Muscle of leg (tissue), 11 donors: ENCODE results near the gene MYO5A. TPM values are rescaled to one million over a fixed set of nuclear protein-coding genes. Genes with fewer than 3 reads are reported as not detected.
"Not testable (repeated sequence)": the region's sequence is repeated elsewhere in the genome, so short reads cannot be mapped to it uniquely, and the experiment has no call there.

Experiments
- DNase-seq: peaks from one replicate; pipeline ENCODE4 v3.0.0; 2013
- H3K27ac ChIP-seq: one replicate; pipeline ENCODE4 v1.5.1; 2013; ENCODE audit warnings: mild to moderate bottlenecking, low read length, control low read depth
- H3K27me3 ChIP-seq: one replicate; pipeline ENCODE4 v1.6.1; 2013; ENCODE audit warnings: low read length; ENCODE audit not compliant: control insufficient read depth, insufficient read depth
- H3K36me3 ChIP-seq: one replicate; pipeline ENCODE4 v1.6.1; 2013; ENCODE audit warnings: low read length; ENCODE audit not compliant: control insufficient read depth, insufficient read depth
- H3K4me1 ChIP-seq: one replicate; pipeline ENCODE4 v1.6.1; 2013; ENCODE audit warnings: low read length; ENCODE audit not compliant: control insufficient read depth, insufficient read depth
- H3K4me3 ChIP-seq: one replicate; pipeline ENCODE4 v1.5.1; 2013; ENCODE audit warnings: low read length, control low read depth
- H3K9me3 ChIP-seq: replicated peaks from 2 replicates; pipeline ENCODE4 v1.6.1; 2013; ENCODE audit warnings: low read depth, low read length; ENCODE audit not compliant: control insufficient read depth
- WGBS: methylation state at CpG from one replicate; pipeline ENCODE4 v1.1.5; 2013; ENCODE audit warnings: missing lambda C conversion rate; ENCODE audit not compliant: insufficient coverage; 5-methylcytosine and 5-hydroxymethylcytosine counted together
- polyA plus RNA-seq, 8 donors: library from polyadenylated mRNA; unstranded; fragments of 120-200 nt; gene quantifications; one replicate each; pipeline versions ENCODE4 v1.2.1 to v1.2.3, GENCODE V29; 2013; ENCODE audit warnings: inconsistent platforms in 1 of 8, low replicate concordance in 1 of 8; ENCODE audit not compliant: insufficient read length in 8 of 8, insufficient read depth in 1 of 8
- total RNA-seq: library from RNA; stranded (reverse); fragments of 120-200 nt; gene quantifications from one replicate; pipeline ENCODE4 v1.2.4, GENCODE V29; 2013

MYO5A gene
- total and polyA plus RNA-seq, 9 donors = 3.9 to 9.9 (median 6.9) TPM

DNA sequence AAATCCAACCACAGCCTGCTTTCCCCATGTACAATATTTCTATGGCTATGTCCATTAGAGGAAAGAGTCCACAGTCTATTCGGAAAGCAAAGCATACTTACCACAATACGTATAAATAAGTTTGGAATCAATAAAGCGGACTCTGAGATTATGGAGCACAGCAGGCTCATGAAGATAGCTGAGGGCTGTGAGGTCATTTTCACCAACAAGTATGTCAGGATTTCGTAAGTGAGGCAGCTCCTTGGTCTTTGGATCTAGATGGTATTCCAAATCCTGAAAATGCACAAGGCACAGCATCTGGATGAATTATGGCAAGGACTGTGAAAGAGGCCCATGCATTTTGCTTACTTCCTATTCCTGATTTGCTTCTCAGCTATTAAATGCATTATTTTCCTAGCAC is 100.4 kb downstream of the MYO5A start:
- no peaks in the 10 kb centered on the region for H3K9me3 ChIP-seq

DNA sequence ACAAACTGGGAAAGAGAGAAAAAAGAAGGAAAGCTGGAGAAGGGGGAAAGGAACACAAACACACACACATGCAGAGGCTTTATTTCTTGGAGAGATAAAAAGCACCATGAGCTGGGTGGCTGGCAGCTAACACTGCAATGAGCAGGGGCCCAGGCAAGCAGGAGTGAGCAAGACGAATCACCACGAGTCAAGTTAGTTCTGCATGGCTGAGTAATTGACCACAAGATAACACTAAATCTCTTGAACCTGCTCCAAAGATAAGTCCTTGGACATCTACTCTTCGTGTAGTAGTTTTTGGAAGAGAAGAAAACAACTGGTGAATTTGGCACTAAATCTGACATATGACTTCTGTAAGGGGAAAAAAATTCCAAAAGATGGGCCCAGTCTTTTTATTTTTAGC is 100.9 kb downstream of the MYO5A start:
- Histone ChIP-seq H3K4me3 (no peak overlapping the region), H3K36me3 (no peaks in the 10 kb centered on the region), H3K27me3 (no peaks in the 10 kb centered on the region), H3K9me3 (no peaks in the 10 kb centered on the region), H3K27ac (no peak overlapping the region), H3K4me1 (no peaks in the 10 kb centered on the region)
- WGBS = no CpG with 5 or more reads among the region's 3 CpGs
- peak; percentile 22 for DNase-seq

More for the DNA sequence above, 100.4 kb downstream of the MYO5A start:
- Histone ChIP-seq H3K4me3 (no peak overlapping the region), H3K27ac (no peak overlapping the region), H3K36me3 (no peaks in the 10 kb centered on the region), H3K4me1 (no peaks in the 10 kb centered on the region), H3K27me3 (no peaks in the 10 kb centered on the region)
- 66% methylated on average over 2 of the region's 4 CpGs for WGBS
- DNase-seq = no peak

DNA sequence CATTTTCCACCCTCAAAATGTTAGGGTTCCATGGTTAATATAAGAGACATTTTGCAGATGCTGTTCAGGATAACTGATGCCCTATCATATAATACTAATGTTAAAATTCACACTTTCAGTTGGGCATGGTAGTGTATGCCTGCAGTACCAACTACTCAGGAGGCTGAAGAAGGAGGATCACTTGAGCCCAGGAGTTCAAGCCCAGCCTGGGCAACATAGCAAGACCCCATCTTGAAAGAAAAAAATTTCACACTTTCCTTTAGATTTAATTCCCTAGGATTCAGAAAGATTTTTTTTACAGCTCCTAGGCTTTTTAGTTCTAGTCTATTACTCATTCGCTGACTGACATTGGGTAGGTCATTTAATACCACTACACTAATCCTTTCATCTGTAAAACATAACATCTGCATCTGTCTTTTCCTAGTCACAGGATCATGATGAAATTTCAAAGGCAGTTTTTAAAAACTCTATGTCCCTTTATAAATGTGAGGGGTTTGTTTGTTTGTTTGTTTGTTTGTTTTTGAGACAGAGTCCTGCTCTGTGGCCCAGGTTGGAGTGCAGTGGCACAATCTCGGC is 103.7 kb downstream of the MYO5A start:
- no peaks in the 10 kb centered on the region for H3K27me3 ChIP-seq
- no peaks in the 10 kb centered on the region for H3K4me1 ChIP-seq
- no peaks in the 10 kb centered on the region for H3K9me3 ChIP-seq
- H3K27ac ChIP-seq = no peak overlapping the region
- WGBS = 100% methylated on average over 1 of the region's 2 CpGs
- DNase-seq = no peak
- H3K4me3 ChIP-seq = no peak overlapping the region
- H3K36me3 ChIP-seq = no peaks in the 10 kb centered on the region

- DNase-seq = no peak
- Histone ChIP-seq H3K9me3 (no peaks in the 10 kb centered on the region), H3K27ac (no peak overlapping the region), H3K4me1 (no peaks in the 10 kb centered on the region), H3K4me3 (no peak overlapping the region), H3K36me3 (no peaks in the 10 kb centered on the region), H3K27me3 (no peaks in the 10 kb centered on the region)
- WGBS = no CpG with 5 or more reads among the region's 1 CpG
These were observed 104.8 kb downstream of the MYO5A start for GRCh38 chr15:52423852-52424251.

DNA sequence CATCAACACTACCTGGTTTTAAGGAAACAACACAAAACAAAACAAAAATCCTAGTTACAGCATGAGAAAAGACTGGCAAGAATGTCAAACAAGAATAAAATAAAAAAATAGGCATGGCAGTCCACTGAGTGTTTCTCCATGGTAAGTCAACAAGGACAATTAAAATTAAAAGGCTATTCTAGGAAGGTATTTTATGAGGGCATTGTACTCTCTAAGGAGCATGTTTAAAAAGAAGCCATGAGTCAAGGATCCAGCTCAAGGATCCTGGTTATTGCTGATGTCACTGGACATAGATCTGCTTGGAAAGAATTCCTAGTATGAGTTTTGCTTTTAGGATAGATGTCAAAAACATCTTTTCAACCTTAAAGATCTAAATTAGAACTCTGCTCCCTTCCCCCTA is 106.7 kb downstream of the MYO5A start:
- Histone ChIP-seq H3K4me1 (no peaks in the 10 kb centered on the region), H3K4me3 (no peak overlapping the region), H3K27ac (no peak overlapping the region), H3K27me3 (no peaks in the 10 kb centered on the region), H3K36me3 (no peaks in the 10 kb centered on the region), H3K9me3 (no peaks in the 10 kb centered on the region)
- DNase-seq = no peak

GRCh38 chr15:52421029-52421428 is 107.7 kb downstream of the MYO5A start:
- Histone ChIP-seq H3K4me3 (no peak overlapping the region), H3K4me1 (no peaks in the 10 kb centered on the region), H3K27ac (no peak overlapping the region), H3K27me3 (no peaks in the 10 kb centered on the region), H3K36me3 (no peaks in the 10 kb centered on the region), H3K9me3 (no peaks in the 10 kb centered on the region)
- no peak for DNase-seq
- WGBS = no CpG with 5 or more reads among the region's 3 CpGs

DNA sequence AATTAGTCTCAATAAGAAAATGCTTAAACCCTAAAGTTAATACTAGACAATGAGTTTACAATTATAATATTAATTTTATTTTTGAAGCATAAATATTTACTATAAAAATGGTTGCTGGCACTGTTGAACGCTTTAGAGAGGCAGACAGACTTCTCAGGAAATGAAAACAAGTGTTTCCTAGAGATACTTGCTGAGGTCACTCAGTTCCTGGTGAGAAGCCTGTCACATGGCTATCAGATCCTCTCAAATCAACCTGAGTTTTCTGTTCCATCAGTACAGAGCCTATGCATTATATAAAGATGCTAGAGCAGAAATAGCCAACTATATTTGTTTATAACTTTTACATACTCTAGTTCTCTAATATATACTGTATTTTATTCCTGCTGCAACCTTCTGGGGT is 109.2 kb downstream of the MYO5A start:
- H3K4me1 ChIP-seq = no peaks in the 10 kb centered on the region
- 43% methylated on average over 1 of the region's 1 CpG for WGBS
- no peak overlapping the region for H3K4me3 ChIP-seq
- peak; percentile 13 for DNase-seq
- no peaks in the 10 kb centered on the region for H3K36me3 ChIP-seq
- H3K27ac ChIP-seq = no peak overlapping the region
- no peaks in the 10 kb centered on the region for H3K9me3 ChIP-seq
- no peaks in the 10 kb centered on the region for H3K27me3 ChIP-seq

GRCh38 chr15:52417957-52418356 is 110.7 kb downstream of the MYO5A start:
- no peaks in the 10 kb centered on the region for H3K36me3 ChIP-seq
- no peaks in the 10 kb centered on the region for H3K9me3 ChIP-seq
- DNase-seq = no peak
- 50% methylated on average over 1 of the region's 2 CpGs for WGBS
- H3K27ac ChIP-seq = no peak overlapping the region
- no peak overlapping the region for H3K4me3 ChIP-seq
- H3K4me1 ChIP-seq = no peaks in the 10 kb centered on the region
- no peaks in the 10 kb centered on the region for H3K27me3 ChIP-seq

DNA sequence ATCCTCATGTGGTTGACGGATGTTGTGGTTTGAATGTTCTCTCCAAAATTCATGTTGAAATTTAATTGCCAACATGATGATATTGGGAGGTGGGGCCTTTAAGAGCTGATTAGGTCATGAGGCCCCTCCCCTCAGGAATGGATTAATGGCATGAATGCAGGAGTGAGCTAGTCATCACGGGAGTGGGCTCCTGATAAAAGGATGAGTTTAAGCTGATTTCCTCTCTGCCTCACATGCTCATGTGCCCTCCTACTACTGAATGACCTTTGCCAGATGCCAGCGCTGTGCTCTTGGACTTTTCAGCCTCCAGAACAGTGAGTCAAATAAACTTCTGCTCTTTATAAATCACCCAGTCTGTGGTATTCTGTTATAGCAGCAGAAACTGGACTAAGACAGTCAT is 111.2 kb downstream of the MYO5A start:
- Histone ChIP-seq H3K36me3 (no peaks in the 10 kb centered on the region), H3K9me3 (no peaks in the 10 kb centered on the region), H3K4me3 (no peak overlapping the region), H3K27me3 (no peaks in the 10 kb centered on the region), H3K27ac (no peak overlapping the region), H3K4me1 (no peaks in the 10 kb centered on the region)
- DNase-seq = no peak
- 80% methylated on average over 2 of the region's 3 CpGs for WGBS

- no CpG with 5 or more reads among the region's 1 CpG for WGBS
- not testable (repeated sequence) for H3K4me1 ChIP-seq, H3K36me3 ChIP-seq, H3K9me3 ChIP-seq, H3K27ac ChIP-seq, DNase-seq, H3K27me3 ChIP-seq, H3K4me3 ChIP-seq
These were observed 112.1 kb downstream of the MYO5A start for GRCh38 chr15:52416566-52416965.

DNA sequence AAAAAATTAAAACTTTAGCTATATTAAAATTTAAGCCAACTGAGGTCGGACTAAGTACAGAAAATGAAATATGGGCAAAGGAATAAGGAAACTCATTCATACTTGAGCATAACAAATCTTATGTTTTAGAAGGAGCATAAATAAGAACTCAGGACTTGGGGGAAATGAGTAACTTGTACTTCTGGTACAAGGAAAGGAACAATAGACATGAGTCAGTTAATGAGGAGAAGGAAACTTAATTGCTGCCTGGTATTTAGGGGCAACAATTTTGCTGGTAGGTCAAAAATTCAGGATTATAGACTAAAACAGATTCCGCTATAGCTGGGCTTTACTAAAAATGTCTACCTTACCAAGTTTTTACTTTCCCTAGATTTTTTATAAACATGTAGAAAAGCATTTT is 113.1 kb downstream of the MYO5A start:
- no peaks in the 10 kb centered on the region for H3K27me3 ChIP-seq
- H3K4me1 ChIP-seq = no peaks in the 10 kb centered on the region
- no CpG with 5 or more reads among the region's 2 CpGs for WGBS
- DNase-seq = no peak
- H3K27ac ChIP-seq = no peak overlapping the region
- no peaks in the 10 kb centered on the region for H3K9me3 ChIP-seq
- H3K36me3 ChIP-seq = no peaks in the 10 kb centered on the region
- no peak overlapping the region for H3K4me3 ChIP-seq
